Measurements from ENCODE around the gene RPL7A.
"Not testable (repeated sequence)": the region's sequence is repeated elsewhere in the genome, so short reads cannot be mapped to it uniquely, and the experiment has no call there.

The RPL7A gene

DNA sequence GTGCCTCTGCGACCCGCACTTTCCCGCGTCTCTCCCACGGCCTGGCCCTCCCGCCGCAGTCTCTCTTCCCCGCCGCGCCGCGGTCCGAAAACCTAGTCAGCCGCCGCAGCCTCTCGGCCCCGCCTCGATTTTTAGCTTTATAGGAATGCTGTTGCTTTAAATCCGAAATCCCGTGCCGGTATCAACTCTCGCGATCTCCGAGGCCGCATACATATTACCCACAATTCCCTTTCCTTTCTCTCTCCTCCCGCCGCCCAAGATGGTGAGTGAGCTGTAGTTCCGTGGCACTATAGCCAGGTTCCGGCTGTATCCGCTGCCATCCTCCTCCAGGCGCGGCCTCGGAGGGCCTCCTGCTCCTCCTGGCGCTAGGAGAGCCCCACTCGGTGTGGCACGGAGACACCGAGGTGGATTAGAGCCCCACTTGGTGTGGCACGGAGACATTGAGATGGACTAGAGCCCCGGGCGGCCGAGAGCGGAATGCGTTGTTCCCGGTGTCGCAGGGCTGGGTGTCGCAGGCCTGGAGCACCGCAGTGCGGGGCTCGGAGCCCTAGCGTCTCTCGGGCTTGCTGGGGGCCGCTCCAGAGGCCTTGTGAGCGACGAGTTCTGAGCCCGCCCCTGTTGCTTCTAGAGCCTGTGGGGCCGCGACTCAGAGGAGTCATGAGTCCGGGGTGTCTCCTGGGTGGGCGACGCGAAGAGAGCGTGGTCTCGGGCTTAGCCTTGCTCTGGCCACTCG is at the start of gene RPL7A, which contains the start of gene MED22:
Gene RPL7A (plus strand): TSS at position 234 of the 733 bp plus-strand sequence. CDS start 26 bp downstream, at position 260.
Gene MED22 (minus strand): TSS at position 147 of the 733 bp plus-strand sequence. CDS start 1,469 bp downstream, outside the sequence.
- DNase-seq, result peak; percentile 78 to 88

DNA sequence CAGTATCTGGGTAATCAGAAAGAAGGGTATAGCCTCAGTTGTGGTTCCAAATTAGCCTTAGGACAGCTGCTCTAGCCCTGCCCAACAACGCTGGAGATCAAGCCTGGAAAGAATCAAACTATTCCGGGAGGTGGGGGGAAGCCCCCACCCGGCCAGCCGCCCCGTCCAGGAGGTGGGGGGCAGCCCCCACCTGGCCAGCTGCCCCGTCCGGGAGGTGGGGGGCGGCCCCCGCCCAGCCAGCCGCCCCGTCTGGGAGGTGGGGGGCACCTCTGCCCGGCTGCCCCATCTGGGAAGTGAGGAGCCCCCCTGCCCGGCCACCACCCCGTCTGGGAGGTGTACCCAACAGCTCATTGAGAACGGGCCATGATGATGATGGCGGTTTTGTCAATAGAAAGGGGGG is 48.0 kb upstream of the RPL7A start:
- DNase-seq, result not testable (repeated sequence)

DNA sequence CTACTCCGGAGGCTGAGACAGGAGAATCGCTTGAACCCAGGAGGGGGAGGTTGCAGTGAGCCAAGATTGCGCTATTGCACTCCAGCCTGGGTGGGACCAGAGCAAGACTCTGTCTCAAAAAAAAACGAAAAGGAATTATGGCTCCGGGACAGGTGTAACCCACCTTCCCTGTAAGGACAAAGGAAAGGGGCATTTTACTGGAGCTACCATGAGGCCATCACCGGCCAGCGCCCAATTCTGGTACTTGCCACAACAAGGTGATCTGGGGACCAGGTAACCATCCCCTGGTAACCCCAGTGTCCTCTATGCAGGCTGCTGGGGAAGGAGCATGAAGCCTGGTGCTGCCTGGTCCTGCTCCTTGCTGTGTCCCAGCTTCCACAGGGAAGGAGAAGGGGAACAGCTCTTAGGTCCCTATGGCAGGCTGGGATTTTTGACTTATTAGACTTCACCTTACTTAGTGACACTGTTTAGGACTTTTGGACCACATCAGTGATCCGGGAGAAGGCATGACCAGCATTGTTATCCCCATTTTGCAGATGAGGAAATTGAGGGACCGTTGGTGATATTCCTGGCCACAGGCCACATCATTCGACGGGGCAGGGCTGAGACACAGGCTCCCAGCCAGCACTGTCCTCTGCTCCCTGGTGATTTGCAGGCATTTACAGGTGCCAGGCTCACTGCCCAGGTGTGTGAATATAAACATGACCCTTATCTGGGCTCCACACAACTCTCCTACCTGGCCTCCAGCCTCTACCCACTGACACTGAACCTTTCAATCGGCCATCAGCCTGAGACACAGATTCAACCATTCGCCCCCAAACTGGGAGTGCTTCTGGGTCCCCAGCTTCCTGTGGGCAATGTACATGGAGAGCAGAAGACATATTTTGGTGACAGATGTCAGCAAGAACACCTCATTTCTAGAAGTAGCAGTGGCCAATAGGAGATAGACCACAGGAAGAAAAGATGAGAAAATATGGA is 46.5 kb upstream of the RPL7A start:
- no peak for DNase-seq

DNA sequence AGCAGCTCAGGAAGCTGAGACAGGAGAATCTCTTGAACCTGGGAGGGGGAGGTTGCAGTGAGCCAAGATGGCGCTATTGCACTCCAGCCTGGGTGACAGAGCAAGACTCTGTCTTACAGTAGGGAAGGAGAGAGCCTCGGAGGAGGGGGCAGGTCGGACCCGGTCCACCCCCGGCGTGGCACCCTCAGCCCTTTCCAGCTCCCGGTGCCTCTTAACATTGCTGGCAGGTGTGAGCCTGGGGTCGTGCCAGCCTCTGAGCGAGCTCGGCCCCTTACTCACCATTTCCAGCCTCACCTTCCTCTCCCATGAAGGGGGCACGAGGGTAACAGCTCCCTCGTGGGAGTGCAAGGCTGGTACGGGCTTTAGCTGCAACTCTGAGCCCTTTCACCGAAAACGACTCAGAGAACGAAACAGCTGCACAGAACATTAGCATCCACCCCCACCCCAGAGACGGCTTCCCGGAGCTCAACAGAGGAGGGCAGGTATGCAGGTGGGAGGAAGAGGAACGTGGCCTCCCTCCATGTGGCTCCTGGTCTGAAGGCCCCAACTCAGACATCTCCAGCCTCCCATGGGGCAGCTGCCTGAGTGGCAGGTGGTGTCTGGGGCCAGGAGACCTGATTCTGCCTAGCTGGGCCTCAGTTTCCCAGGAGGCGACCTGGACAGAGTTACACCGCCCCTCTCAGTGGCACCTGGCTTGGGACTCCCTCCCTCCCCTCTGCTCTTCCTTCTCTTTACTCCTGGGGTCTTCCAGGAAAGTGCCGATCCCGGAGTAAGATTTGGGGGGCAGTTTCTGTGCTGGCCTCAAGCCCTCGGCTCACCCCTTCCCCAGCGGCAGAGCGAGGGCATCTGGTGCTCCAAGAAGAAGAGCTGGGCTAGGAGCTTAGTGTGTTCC is 44.5 kb upstream of the RPL7A start:
- DNase-seq, result no peak

DNA sequence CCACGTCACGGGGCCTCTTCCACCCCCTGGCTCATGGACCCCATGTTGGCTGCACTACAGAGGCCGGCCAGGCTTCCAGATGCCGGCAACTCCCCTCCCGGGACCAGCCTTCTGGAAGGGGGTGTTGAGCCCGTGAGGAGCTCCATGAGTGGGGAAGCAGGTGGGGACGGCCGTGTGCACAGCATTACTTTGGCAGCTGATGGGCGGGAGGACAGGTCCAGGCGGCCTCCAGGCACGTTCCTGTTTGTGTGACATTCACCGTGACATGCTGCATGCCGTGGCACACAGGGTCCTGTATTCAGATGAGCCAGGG is 43.9 kb upstream of the RPL7A start:
- no peak for DNase-seq

DNA sequence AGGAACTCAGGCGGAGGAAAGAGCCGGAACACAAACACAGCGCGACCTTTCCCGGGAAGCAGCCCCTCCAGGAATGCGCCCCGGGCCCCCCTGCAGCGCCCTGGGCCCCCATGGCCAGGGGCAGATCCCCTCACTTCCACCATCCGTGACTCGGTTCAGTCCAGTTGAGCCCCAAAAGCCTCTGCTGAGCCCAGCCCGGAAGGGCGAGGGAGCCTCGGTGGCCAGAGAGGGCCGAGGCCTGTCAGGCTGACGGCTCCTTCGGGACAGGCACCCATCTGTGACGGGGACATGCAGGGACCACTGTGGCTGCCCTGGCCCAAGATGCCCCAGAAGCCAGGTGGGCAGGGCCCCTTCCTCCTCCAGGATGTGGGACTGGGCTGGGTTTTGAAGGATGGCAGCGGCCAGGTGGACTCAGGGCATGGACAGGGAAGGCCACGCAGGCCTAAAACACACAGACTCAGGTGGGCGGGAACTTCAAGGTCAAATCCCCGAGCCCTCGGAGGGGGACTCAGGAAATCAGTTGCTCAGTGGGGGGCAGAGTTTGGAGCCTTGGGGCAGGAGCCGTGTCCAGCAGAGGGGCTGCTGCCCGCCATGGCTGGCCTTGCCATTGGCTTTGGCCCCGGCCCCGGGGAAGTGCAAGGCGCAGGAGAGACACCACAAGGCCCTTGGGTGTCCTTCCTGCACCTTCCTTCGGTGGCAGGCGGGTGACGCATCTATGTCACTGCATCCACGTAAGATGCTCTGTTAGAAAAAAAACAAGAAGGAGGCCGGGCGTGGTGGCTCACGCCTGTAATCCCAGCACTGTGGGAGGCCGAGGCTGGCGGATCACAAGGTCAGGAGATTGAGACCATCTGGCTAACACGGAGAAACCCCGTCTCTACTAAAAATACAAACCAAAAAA is 43.3 kb upstream of the RPL7A start:
- no peak for DNase-seq

DNA sequence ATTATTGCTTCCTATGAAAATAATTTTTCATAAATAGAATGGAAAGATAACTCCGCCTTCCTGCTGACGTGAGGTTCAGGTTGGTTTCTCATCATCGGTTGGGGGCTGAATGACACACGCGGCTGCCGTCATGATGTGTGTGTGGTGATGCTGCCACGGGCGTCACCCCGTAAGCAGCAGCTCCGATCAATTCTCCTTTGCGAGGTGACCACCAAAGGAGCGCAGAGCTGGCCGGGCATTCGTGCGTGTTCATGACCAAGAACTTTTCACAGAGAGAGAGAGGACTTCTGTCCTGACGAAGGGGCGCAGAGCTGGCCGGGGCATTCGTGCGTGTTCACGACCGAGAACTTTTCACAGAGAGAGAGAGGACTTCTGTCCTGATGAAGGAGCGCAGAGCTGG is 42.3 kb upstream of the RPL7A start:
- no peak for DNase-seq

DNA sequence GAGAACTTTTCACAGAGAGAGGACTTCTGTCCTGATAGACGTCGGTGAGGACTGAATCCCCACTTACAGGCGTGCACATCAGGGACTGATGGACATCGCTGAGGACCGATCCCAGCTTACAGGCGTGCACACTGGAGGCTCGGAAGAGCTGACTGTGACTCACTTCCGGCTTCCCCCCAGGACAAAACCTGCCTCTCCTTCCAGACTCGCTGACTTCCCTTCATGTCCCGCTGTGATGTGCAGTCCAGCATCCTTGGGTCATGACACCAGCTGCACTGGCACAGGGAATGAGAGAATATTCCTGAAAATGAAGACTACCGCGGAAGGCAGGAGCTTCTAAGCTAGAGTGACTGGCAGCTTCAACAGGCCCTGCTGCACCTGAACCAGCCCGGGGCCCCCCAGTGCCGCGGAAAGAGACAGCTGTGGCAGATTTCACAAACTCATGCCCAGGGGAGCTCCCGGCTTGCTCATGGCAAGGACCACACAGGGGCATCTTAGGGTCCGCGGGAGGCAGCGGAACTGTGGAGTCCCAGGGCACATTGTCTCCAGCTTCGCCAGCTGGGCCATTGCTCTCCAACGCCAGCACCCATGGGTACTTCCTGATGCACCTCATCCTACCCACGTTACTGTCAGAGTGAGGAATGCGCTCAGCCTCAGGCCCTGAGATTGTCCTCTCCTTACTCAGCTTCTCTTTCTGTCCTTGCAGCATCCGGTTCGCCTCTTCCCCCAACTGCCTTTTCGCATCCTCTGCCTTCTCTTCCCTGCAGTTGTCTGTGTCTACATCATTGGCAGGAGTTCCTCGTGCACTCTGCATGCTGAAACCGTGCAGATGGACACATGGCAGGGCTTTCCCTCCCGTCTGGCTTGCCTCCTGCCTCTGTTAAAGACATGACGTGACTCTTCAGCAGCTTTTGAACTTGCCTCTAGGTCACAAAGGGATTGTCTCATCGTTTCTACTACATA is 41.5 kb upstream of the RPL7A start:
- DNase-seq, result no peak

DNA sequence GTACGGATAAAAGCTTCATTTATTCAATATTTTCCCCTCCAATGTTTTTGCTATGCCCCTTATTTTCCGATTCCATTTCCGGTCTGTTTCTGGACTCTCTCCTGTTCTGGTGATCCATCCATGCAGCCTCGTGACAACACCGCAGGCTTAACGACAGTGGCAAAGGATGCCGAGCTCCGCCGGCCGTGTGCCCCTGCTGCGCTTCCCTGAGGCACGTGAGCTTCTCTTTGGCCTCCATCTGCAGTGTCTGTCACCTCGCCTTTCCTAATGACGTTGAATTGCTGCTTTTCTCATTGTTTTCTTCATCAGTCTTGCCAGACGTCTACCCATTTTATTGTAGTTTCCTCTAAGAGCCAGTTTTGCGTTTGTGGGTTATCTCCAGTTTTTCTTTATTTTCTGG is 40.7 kb upstream of the RPL7A start:
- DNase-seq, result no peak

DNA sequence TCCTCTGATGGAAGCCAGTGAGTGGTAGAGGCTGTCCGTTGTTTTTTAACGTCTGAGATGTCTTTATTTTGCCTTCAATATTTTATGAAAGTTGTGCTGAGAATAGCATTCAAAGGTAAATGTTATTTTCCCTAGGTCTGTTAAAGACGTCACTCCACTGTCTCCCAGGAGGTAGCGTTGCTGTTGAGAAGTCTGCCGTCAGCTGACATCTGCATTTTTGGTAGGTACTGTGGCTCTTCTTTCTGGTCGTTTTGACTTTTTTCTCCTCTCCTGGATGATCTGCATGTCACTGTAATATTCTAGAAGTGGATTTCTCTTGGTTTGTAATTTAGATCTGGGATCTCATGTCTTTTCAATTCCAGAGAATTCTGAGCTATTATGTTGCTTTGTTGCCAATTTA is 38.4 kb upstream of the RPL7A start:
- DNase-seq, result no peak

DNA sequence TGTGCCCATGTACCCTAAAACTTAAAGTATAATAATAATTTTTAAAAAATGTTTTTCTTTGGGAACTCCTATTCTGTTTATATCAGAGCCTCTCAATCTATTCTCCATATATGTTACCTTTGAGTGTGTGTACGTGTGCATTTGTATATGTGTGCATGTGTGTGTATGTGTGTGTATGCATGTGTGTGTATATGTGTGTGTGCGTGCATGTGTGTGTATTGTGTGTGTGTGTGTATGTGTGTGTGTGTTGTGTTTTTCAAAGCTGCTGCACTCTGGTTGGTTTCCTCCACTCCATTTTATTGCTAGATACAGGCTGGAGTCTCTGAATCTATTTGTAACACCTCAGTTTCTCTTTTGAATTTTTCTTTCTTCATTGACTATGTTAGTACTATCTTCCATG is 32.0 kb upstream of the RPL7A start:
- DNase-seq, result no peak

DNA sequence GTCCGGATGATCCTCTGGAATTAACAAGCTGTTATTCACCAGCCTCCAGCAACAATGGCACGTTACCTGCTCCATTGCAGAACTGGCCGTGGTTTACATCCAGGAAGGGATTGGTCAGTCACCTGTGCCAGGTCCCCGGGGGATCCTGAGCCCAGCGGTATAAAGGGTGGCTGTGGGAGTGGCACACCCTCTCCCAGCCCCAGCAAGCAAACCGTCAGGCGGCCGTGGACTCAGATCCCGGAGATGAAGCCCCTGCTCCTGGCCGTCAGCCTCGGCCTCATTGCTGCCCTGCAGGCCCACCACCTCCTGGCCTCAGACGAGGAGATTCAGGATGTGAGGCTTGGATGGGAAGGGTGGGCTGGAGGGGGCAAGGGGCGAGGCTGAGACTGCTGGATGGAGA is 30.5 kb upstream of the RPL7A start:
- not testable (repeated sequence) for DNase-seq

DNA sequence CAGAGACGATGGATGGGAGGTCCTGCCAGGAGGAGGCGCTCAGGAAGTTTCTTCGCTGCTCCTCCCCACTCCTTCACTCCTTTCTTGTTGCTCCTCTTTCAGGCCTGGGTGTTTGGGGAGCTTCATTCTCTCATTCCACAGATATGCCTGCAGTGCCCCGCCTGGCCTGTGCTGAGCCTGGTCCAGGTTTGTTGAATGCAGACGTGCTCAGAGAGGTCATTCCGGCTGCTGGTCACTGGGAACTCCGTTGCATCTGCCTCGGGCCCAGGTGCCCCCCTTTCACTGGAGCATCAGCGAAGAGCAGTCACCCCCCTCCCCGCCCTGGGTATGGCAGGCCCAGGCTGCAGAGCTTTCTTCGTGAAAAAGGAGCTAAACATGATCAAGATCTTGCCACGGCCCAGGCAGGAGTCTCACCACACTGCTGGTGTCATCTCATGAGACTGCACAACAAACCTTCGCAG is 27.6 kb upstream of the RPL7A start:
- no peak for DNase-seq

DNA sequence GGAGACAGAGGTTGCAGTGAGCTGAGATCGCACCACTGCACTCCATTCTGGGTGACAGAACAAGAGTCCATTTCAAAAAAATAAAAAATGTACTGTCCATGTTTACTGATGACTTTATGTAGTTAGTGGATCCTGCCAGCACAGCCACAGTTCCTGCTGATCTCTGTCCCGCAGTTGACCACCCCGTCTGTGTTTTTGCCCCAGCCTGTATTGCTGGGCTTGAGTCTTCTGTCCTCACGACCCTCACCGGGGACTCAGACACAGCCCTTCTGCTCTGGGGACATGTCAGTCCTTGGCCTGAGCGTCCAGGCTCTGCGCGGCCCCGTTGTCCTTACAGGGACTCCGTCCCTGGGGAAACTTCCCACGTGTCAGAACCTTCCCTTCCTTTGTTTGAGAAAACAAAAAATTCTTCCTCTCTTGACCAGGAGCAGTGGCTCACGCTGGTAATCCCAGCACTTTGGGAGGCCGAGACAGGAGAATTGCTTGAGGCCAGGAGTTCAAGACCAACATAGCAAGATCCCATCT is 26.5 kb upstream of the RPL7A start:
- DNase-seq, result no peak

DNA sequence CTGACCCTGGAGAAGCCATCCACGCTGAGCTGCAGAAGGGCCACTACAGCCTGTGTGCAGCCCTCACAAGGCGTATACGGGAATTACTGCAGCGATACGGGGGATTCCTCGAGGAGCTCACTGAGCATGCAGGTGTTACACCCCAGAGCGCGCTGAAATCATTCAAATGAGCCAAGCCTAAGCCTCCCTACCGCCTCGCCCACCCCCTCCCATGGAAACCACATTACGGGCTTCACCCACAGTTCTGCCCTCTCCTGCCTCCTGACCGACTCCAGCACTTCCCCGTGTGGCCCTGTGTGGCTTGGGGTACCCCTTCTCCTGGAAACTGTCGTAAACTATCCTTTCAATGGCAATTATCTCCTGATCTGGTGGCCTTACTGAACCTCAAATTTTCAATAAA is 25.3 kb upstream of the RPL7A start:
- no peak for DNase-seq

DNA sequence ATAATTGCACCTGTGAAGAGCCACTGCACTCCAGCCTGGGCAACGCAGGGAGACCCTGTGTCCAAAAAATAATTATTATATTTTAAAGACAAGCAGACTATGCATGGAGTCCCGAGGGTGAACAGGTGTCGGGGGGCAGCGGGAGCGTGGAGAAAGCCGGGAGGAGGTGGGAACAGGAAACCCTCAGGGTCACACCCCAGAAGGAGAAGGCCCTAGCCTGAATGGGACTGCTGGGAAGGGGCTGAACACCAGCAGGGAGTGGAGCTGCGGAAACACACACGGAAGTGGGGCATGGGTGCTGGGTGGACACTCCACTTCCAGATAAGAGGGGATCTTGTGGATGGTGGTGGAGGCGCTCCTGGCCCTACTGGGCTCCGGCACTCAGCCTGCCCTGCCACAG is 24.8 kb upstream of the RPL7A start:
- no peak for DNase-seq

DNA sequence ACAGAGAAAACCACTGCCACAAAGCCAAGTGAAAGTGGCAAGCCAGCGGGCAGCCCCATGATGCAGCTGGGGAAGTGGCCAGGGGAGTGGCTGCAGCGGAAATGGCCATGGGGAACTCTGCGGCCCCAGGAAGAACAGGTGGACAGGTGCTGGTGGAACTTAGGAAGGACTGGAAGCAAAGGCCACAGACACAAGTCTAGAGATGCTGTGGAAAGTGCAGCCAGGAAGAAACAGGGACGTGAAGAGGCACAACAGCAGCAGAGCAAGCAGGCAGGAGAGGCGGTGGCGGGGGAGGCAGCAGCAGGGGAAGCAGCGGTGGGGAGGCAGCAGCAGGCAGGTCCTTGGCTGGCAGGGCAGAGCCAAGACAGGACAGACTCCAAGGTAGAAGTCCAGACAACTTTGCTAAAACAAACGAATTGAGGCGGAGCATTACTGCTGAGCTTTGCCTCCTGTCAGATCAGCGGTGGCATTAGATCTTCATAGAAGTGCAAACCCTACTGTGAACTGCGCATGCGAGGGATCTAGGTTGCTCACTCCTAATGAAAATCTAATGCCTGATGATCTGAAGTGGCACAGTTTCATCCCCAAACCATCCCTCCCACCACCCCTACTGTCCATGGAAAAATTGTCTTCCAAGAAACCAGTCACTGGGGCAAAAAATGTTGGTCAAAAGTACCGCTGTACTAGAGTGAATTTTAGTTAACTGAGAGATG is 23.9 kb upstream of the RPL7A start:
- no peak for DNase-seq

DNA sequence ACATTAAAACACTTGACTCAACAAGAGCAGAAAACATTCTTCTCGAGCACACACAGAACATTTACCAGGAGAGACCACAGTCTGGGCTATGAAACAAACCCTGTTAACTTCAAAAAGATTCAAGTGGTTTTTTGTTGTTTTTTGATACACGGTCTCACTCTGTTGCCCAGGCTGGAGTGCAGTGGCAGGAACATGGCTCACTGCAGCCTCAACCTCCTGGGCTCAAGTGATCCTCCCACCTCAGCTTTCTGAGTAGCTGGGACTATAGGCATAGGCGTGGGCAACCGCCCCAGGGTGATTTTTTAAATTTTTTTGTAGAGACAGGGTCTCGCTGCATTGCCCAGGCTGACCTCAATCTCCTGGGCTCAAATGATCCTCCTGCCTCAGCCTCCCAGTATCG is 21.0 kb upstream of the RPL7A start:
- DNase-seq, result not testable (repeated sequence)

DNA sequence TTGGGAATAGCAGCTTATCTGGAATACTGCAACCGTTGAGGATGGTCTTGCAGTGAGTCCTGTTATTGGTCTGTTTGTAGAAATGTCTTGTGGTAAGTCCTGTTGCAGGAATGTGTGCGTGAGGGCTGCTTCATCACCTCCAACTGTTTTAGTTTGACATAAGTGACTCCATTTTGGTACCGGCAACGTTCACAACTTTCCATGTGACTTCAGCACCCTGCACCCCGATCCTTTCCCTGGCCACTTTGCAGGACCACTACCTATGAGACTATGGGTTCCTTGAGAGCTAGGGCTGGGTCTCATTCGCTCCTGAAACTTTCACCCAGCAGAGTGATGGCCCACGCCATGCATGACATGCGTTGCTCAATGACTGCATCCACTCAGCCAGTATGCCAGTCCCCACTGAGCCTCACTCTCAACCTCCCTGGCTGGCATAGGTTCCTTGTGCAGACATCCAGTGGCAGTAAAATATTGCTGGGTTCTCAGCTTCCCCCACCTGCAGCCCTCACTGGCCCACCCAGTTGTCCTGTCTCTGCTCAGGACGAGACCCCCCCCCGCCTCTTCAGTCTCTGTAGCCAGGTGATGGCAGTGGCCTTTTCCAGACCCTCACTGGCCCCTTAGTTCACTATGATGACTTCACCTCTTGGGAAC is 20.1 kb upstream of the RPL7A start:
- no peak for DNase-seq
